Esophagus muscularis mucosa (tissue), 4 donors: ENCODE results near the gene TSC22D3. TPM values are rescaled to one million over a fixed set of nuclear protein-coding genes. Genes with fewer than 3 reads are reported as not detected.

Experiments
- DNase-seq: peaks from one replicate; pipeline ENCODE4 v3.0.0-alpha.2; 2017; ENCODE audit errors: extremely low spot score
- H3K27ac ChIP-seq, 4 donors: fragments of 200-600 bp; sonication (generic); replicated peaks in 1 of 4; 1 replicate in 3 of 4; 2 replicates in 1 of 4; pipeline ENCODE4 v1.5.1; 2016 to 2019; ENCODE audit warnings: mild to moderate bottlenecking in 1 of 4
- H3K27me3 ChIP-seq, 4 donors: fragments of 200-600 bp; sonication (generic); one replicate each; pipeline versions ENCODE4 v1.5.1 to v1.6.0; 2016 to 2019
- H3K36me3 ChIP-seq, 4 donors: fragments of 200-600 bp; sonication (generic); one replicate each; pipeline ENCODE4 v1.5.1; 2016 to 2019
- H3K4me1 ChIP-seq, 4 donors: fragments of 200-600 bp; sonication (generic); one replicate each; pipeline ENCODE4 v1.5.1; 2016 to 2019
- H3K4me3 ChIP-seq, 4 donors: fragments of 200-600 bp; sonication (generic); 1 replicate in 2 of 4; 2 replicates in 2 of 4; pipeline ENCODE4 v1.5.1; 2016 to 2019; ENCODE audit warnings: mild to moderate bottlenecking in 4 of 4, moderate library complexity in 1 of 4
- H3K9me3 ChIP-seq, 4 donors: fragments of 200-600 bp; sonication (generic); 1 replicate in 3 of 4; 2 replicates in 1 of 4; pipeline ENCODE4 v1.5.1; 2016 to 2019
- EP300 ChIP-seq: sonication (generic); formaldehyde crosslinking; IDR thresholded peaks from one replicate; pipeline ENCODE4 v1.6.1; 2017; ENCODE audit warnings: antibody characterized with exemption
- POLR2A ChIP-seq: fragments of 450-650 bp; IDR thresholded peaks from one replicate; pipeline ENCODE4 v1.6.1; 2017; ENCODE audit warnings: antibody characterized with exemption, moderate library complexity, mild to moderate bottlenecking, low read depth
- POLR2AphosphoS5 ChIP-seq, 2 donors: sonication (generic); formaldehyde crosslinking; IDR thresholded peaks; one replicate each; pipeline ENCODE4 v1.6.1; 2017; ENCODE audit warnings: antibody characterized with exemption in 2 of 2
- WGBS: methylation state at CpG from one replicate; pipeline ENCODE4 v1.1.5; 2018; 5-methylcytosine and 5-hydroxymethylcytosine counted together
- intact Hi-C: fragments of 100-400 bp; cut with DNase I; formaldehyde crosslinking; loops from one replicate; pipeline ENCODE4 v1.15.1; 2023
- total RNA-seq, 4 donors: library from RNA; depleted of rRNA; stranded (reverse); fragments of >200 nt; gene quantifications; one replicate each; pipeline versions ENCODE4 v1.1.0 to v1.2.1, GENCODE V29; 2016
- TF ChIP-seq, protein P1 (sequence below), 3 experiments: fragments of 200-600 bp in 2 of 3; fragments of 450-650 bp in 1 of 3; sonication (generic) in 2 of 3; IDR thresholded peaks; one replicate each; pipeline ENCODE4 v1.5.1; 2017 to 2019; ENCODE audit warnings: antibody characterized with exemption in 3 of 3, mild to moderate bottlenecking in 2 of 3, moderate library complexity in 1 of 3

TSC22D3 gene
- total RNA-seq, 4 donors from 2014 or later: 389 to 1,047 (median 786) TPM

DNA sequence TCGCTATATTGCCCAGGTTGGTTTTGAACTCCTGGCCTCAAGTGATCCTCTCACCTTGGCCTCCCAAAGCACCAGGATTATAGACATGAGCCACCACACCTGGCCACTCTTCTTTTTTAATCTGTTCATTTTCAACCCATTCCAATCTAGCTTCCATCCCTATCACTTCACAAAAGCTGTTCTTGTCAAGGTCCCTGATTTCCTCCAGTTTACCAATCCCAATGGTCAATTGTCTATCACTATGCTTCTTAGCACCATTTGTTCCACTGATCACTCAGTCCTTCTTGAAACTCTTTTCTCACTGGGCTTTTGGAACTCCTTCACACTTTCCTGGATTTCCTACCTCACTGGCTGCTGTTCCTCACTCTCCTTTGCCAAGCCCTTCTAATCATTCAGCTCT lies 108.7 kb downstream of the TSC22D3 start:
- Histone ChIP-seq H3K27ac (no peak overlapping the region), H3K9me3 (no peaks in the 10 kb centered on the region), H3K4me1 (no peaks in the 10 kb centered on the region), H3K36me3 (peaks cover 0 to 3% (median 0%) of the 10 kb centered on the region in 4 donors), H3K4me3 (no peak overlapping the region), H3K27me3 (no peaks in the 10 kb centered on the region)
- no peak for DNase-seq
- TF ChIP-seq, protein P1, sequence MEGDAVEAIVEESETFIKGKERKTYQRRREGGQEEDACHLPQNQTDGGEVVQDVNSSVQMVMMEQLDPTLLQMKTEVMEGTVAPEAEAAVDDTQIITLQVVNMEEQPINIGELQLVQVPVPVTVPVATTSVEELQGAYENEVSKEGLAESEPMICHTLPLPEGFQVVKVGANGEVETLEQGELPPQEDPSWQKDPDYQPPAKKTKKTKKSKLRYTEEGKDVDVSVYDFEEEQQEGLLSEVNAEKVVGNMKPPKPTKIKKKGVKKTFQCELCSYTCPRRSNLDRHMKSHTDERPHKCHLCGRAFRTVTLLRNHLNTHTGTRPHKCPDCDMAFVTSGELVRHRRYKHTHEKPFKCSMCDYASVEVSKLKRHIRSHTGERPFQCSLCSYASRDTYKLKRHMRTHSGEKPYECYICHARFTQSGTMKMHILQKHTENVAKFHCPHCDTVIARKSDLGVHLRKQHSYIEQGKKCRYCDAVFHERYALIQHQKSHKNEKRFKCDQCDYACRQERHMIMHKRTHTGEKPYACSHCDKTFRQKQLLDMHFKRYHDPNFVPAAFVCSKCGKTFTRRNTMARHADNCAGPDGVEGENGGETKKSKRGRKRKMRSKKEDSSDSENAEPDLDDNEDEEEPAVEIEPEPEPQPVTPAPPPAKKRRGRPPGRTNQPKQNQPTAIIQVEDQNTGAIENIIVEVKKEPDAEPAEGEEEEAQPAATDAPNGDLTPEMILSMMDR (IDR thresholded peaks at IDR 0.05): no peak
- TF ChIP-seq EP300 (no peak), POLR2AphosphoS5 (IDR thresholded peaks at IDR 0.05) (no peak), POLR2A (no peak)
- 91% methylated on average over 1 of the region's 1 CpG for WGBS
- intact Hi-C loops: no loop called here

Other genes with a start within 250 kb of the TSC22D3 start
- gene PRPS1, start 147.3 kb downstream of the TSC22D3 start, total RNA-seq: 10 to 100 TPM; 17.0 to 36.0 (median 23.4) TPM
- not detected for gene NCBP2L, start 1.9 kb upstream of the TSC22D3 start, total RNA-seq
- 10 to 100 TPM; 37.1 to 65.9 (median 52.4) TPM for gene MID2, start 50.1 kb upstream of the TSC22D3 start, total RNA-seq
- not detected for gene TEX13B, start 206.6 kb upstream of the TSC22D3 start, total RNA-seq